NCI-H748 (cell line): Measurements from ENCODE around the gene LGALS14.
"Not testable (repeated sequence)": the region's sequence is repeated elsewhere in the genome, so short reads cannot be mapped to it uniquely, and the experiment has no call there.

Source experiments
- DNase-seq: peaks from one replicate; lab custom pipeline; 2025; ENCODE audit not compliant: unreplicated experiment; lab: John Stamatoyannopoulos, UW

The LGALS14 gene

DNA sequence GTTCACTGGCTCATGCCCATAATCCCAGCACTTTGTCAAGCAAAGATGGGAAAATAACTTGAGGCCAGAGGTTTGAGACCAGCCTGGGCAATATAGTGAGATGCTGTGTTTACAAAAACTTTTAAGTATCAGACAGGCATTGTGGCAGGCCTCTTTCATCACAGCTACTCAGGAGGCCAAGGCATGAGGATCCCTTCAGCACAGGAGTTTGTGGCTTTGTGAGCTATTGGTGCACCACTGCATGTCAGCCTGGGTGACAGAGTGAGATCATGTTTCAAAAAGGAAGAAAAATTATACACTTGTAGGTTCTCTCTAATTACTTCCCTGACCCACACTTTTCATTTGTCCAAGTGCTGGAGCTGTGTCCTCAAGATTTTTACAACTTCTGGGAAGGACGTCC is 11.5 kb upstream of the LGALS14 start:
- no peak for DNase-seq

GRCh38 chr19:39695759-39696158 is 8.5 kb upstream of the LGALS14 start:
- DNase-seq = no peak

- DNase-seq = no peak
Observed at GRCh38 chr19:39696387-39696786, 7.9 kb upstream of the LGALS14 start.

- no peak for DNase-seq
Observed at GRCh38 chr19:39698535-39698934, 5.7 kb upstream of the LGALS14 start.

GRCh38 chr19:39701291-39701690 is 3.0 kb upstream of the LGALS14 start:
- no peak for DNase-seq

DNA sequence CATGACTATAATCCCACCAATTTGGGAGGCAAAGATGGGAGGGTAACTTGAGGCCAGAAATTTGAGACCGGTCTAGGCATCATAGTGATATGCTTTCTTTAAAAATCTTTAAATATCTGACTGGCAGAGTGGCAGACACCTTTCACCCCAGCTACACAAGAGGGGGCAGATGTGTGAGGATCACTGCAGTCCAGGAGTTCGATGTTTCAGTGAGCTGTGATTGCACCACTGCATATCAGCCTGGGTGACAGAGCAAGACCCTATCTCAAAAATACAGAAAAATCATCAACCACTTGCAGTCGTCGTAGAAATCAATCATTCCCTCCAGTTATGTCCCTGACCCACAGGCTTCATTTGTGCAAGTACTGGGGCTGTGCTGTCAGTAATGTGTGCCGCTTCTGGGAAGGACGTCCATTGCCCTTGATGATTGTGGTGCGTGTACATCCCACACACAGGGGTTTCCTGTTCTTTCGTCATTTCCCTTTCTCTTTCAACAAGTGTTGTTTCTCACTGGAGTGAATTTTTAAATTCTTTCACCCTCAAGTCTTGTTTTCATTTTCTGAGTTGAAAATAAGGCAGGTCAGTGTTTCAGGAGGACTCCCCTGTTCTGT is 1.4 kb downstream of the LGALS14 start:
- DNase-seq = no peak

GRCh38 chr19:39708594-39708993 is 4.3 kb downstream of the LGALS14 start:
- no peak for DNase-seq

GRCh38 chr19:39709026-39709872 is 5.0 kb downstream of the LGALS14 start:
- no peak for DNase-seq

GRCh38 chr19:39710333-39710890 is 6.1 kb downstream of the LGALS14 start:
- DNase-seq = no peak

DNA sequence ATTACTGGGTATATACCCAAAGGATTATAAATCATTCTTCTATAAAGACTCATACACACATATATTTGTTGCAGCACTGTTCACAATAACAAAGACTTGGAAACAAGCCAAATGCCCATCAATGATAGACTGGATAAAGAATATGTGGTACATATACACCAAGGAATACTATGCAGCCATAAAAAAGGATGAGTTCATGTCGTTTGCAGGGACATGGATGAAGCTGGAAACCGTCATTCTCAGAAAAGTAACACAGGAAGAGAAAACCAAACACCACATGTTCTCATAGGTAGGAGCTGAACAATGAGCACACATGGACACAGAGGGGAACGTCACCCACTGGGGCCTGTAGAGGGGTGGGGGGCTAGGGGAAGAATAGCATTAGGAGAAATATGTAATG is 15.9 kb downstream of the LGALS14 start:
- not testable (repeated sequence) for DNase-seq

DNA sequence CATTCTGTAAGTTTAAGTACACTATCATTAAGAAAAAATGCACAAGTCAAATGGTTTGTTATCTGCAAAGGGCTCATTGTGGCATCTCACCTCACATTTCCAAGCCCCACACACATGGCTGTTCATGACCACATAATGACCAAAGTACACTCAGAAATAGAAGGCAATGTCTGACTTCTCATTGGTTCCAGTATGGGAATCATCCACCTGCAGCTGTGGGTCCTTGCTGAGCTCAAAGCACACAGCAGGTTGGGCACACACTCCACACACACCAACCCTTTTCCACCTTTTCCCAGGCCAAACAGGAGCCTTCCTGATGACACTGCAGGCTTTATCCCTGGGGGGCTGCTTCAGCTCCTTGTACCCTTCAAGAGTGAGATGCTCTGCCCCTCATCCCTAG is 21.7 kb downstream of the LGALS14 start:
- no peak for DNase-seq

- no peak for DNase-seq
Observed at GRCh38 chr19:39727070-39727800, 23.0 kb downstream of the LGALS14 start.

- DNase-seq = no peak
Observed at GRCh38 chr19:39728040-39728439, 23.8 kb downstream of the LGALS14 start.

- DNase-seq = no peak
Observed at GRCh38 chr19:39729594-39729993, 25.3 kb downstream of the LGALS14 start.

DNA sequence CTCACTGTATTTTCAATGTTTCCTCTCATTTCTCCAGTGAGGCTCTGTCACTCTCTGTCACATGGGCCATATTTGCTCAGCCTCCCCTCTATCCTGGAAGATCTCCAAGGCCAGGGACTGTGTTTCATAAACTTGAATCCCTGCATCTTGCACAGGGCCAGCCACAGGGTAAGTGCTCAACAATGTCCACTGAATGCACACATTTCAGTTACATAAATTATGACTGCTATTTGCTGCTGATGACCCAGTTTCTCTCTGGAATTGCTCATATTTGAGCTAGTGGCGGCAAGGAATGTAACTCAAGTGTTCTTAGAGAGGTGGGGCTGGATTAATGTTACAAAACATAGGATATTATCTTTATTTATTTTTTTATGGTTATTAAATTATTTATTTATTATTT is 27.4 kb downstream of the LGALS14 start:
- no peak for DNase-seq

- DNase-seq = no peak
Observed at GRCh38 chr19:39733841-39734240, 29.6 kb downstream of the LGALS14 start.

DNA sequence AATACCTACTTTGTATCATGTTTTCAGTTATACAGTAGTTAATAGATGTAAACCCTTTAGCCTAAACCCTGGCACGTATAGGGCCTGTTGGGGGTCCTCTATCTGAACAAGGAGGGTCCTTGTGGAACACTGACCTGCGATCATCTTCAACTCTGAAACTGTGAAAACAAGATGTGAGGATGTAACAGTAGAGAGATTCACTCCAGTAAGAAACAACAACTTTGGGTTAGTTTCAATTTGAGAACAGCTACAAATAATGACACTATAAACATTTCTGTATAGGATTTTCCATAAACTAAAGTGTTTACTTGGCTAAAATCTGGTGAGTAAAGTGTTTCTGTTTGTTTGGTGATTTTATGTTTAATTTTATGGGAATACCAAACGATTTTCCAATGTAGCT is 31.4 kb downstream of the LGALS14 start:
- DNase-seq = no peak

- DNase-seq = no peak
Observed at GRCh38 chr19:39736088-39736487, 31.8 kb downstream of the LGALS14 start.

DNA sequence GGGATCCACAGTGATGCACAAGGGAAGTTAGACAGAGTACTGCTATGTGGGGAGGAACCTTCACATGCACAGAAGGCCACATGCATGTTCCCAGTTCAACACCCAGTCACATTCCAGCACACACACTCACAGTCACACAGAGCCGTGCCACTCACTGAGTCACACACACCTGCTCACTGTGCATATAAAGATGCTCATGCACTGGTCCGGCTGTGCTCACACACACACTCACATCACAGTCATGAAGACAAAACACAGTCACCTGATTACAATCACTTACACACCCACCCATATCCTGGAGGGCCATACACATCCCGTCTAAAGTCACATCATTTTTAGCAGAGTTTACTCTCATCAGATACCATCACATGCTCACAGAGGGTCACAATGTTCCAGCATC is 33.1 kb downstream of the LGALS14 start:
- DNase-seq = no peak

DNA sequence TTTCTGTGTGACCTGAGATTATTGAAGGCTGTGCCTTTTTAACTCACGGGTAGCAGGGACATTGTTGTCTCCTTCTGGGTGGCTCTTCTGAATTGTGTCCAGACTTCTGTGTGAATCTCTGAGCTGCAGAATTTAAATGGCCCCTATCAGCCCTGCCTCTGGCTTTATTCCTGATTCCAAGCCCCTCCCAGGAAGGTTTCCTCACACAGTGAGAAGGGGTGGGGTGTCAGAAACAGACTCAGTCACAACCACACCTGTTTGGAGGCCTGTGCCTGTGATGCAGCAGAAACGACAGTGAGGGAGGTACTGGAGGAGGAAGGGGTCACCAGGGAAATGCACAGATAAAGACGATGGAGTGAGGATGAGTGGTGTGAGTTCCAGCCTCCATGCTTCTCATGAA is 33.6 kb downstream of the LGALS14 start, which contains the start of gene CLC:
CLC (minus strand) TSS at position 139 of the 400 bp plus-strand sequence; CDS start at position 62, 77 bp downstream.
- no peak for DNase-seq

GRCh38 chr19:39738814-39739213 is 34.5 kb downstream of the LGALS14 start:
- no peak for DNase-seq

DNA sequence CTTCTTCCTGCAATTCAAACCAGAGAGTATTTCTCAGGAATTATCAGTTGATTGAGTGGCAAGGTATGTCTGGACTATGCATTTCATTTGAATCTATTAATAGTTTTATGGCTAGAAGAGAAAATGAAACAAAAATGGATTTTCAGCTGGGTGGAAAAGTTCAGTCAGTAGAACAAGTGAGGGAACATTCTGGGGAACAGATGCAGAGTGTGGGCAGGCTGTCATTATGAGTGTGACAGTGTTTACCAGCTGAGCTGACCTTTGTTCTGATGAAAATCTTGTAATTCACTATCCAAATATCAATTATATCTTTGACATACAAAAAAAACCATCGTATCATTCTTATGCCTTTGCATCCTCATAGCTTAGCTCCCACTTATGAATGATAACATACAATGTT is 36.1 kb downstream of the LGALS14 start:
- no peak for DNase-seq
